GM04504 (cell line): ENCODE data around the gene GALP.
"Not testable (repeated sequence)": the region's sequence is repeated elsewhere in the genome, so short reads cannot be mapped to it uniquely, and the experiment has no call there.

Source experiments
- DNase-seq: peaks from one replicate; pipeline ENCODE4 v3.0.0-alpha.2; 2012; ENCODE audit warnings: low read depth

GALP gene

DNA sequence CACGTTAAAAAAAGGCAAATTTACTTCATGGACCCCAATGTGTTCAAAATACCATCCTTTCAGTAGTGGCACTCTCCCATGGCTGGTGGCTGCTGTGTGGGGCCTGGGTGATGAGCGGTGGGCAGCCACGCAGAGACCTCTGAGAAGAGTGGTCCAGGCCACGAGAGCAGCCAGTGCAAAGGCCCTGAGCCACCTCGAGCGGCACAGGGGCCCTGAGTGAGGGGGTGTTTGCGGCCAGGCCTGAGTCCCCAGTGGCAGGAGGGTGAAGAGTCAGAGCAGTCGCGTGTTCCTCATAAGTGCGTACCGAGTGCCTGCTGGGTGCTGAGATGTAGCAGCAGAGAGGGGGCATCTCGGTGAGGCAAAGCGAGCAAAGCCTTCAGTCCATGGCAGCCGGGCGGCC, 27.7 kb upstream of the GALP start:
- DNase-seq, result no peak

DNA sequence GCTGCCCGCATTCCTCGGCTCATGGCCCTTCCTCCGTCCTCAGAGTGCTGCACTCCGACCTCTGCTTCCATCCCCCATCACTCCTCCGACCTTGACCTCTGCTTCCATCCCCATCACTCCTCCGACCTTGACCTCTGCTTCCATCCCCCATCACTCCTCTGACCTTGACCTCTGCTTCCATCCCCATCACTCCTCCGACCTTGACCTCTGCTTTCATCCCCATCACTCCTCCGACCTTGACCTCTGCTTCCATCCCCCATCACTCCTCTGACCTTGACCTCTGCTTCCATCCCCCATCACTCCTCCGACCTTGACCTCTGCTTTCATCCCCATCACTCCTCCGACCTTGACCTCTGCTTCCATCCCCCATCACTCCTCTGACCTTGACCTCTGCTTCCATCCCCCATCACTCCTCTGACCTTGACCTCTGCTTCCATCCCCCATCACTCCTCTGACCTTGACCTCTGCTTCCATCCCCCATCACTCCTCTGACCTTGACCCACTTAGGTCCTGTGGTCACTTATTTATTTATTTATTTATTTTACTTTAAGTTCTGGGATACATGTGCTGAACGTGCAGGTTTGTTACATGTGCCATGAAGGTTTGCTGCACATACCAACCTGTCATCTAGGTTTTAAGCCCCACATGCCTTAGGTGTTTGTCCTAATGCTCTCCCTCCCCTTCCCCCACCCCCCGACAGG, 26.7 kb upstream of the GALP start:
- DNase-seq, result not testable (repeated sequence)

DNA sequence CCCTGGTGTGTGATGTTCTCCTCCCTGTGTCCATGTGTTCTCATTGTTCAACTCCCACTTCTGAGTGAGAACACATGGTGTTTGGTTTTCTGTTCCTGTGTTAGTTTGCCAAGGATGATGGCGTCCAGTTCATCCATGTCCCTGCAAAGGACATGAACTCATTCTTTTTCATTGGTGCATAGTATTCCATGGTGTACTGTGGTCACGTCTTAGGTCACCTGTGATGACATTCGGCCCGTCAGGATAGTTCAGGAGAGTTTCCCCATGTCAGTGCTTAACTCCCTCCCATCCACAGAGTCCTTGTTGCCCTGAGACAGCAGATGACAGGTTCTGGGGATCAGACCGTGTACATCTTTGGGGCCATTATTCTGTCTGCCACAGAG, 26.2 kb upstream of the GALP start:
- DNase-seq, result no peak

DNA sequence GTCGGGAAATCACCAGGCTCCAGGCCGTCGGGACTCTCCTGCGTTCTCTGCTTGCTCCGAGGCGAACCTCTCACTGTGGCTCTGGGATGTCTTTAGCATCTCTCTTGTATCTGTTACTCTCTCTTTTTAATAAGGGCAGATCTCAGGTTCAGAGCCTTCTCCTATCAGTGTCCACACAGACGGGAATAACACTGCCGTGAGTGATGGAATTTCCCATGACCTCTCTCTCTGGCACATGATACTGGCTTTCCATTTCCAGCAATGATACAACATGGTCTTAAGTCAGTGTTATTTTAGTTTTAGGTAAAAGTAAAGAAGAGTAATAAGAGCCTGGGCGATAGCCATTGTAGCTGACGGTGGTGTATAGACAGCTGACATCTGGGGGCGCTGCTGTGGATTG, 25.4 kb upstream of the GALP start:
- DNase-seq, result no peak

DNA sequence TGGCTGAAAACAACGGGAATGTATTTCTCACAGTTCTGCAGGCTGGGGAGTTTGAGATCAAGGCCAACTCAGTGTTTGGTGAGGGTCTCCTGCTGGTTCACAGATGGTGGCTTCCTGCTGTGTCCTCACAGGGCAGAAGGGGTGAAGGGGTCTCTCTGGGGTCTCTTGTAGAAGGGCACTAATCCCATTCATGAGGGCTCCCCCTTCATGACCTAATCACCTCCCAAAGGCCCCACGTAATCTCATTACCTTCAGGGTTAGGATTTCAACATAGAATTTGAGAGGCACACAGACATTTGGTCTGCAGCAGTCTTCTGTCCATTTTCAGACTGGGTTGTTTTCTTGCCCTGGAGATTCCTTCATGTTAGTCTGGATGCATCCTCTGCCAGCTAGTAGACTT, 23.2 kb upstream of the GALP start:
- no peak for DNase-seq

DNA sequence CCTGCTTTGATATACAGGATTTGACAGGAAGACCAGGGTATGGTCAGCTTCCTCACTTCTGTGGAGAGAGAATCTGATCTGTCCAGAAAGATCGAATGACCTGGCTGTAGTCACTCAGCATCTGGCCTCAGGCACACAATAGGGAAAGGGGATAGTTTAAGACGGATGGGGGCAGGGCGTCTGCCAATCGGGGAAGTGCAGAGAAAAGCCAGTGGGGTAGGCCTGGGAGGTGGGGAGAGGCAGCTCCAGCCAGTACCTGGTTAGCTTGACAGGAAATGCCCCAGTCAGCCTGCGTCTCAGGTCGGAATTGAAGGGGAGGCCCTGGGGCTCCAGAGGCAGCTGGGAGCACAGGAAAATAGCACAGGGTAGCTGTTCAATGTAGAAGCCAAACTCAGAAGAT, 22.3 kb upstream of the GALP start:
- no peak for DNase-seq

DNA sequence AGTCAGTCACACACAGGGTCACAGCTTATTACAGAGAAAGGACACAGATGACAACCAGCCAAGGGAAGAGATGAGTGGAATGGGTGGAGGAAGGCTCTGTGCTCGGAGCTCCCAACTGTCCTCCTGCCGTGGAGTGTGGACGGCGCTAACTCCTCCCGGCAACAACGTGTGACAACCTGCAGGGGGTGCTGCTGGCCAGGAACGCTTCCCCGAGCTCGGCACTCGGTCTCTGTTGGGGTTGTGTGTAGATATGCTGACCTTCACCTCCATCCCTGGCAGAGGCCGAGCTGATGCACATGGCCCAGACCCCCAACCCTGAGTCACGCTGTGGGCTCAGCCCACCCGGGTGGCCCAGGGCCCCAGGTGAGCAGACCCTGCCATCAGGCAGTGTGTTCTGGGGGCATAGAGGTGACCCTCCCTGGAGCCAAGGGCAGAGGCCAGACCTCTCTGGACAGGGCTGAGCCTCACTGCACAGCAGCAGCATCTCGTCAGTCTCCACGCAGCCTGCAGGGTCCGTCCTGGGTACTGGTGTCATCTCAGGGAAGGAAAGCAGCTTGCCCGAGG, 20.6 kb upstream of the GALP start:
- DNase-seq, result no peak

DNA sequence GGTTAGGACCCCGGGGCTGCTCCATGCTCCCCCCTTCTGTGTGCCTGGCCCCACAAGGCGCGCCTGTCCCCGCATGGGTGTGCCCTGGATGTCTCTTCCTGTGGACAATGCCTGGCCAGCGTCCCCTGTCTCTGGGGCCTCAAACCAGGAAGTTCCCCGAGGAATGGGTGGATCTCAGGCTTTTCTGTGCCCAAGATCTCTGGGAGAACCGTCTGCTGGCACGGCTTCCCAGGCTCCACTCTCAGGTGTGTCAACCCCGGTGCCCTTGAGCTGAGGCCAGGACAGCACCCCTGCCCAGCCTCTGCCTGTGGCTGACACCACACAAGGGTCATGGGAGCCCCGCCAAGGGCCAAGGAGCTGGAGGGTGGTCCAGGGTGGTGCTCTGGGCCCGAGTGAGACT, 19.0 kb upstream of the GALP start:
- no peak for DNase-seq

DNA sequence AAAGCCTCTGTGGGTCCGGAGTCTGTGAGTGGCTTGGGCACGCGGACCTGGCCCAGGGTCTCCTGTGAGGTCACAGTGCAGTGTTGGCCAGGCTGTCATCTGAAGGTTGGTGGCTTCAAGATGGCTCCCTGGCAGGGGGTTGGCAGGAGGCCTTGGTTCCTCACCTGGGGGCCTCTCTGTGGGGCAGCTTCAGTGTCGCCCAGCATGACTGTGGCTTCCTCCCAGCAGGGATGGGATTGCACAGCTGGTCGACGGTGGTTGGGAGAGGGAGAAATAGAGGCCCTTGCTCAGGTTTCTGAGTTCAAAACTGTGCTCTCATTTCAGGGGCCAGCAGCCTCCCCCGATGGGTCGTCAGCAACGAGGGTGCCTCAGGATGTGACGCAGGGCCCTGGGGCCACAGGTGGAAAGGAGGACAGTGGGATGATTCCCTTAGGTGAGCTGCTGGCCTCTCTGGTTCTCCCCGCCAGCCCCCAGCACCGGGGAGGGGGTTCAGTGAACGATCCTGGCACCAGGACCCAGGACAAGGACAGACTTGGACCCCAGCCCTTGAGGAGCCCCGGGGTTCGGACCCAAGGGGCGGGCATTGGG, 17.5 kb upstream of the GALP start:
- no peak for DNase-seq

DNA sequence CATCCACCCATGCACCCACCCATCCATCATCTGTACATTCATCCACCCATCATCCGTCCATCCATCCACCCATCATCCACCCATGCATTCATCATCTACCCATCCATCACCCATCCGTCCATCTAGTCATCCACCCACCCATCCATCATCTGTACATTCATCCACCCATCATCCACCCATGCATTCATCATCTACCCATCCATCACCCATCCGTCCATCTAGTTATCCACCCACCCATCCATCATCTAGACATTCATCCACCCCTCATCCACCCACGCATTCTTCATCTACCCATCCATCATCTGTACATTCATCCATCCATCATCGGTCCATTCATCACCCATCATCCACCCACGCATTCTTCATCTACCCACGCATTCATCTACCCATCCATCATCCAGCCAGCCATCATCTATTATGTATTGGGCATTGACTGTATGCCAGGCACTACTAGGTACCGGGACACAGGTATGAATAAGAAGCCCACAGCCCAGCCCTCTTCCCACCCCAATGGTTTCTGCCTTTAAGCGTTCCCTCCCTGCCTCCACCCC, 16.7 kb upstream of the GALP start:
- no peak for DNase-seq

DNA sequence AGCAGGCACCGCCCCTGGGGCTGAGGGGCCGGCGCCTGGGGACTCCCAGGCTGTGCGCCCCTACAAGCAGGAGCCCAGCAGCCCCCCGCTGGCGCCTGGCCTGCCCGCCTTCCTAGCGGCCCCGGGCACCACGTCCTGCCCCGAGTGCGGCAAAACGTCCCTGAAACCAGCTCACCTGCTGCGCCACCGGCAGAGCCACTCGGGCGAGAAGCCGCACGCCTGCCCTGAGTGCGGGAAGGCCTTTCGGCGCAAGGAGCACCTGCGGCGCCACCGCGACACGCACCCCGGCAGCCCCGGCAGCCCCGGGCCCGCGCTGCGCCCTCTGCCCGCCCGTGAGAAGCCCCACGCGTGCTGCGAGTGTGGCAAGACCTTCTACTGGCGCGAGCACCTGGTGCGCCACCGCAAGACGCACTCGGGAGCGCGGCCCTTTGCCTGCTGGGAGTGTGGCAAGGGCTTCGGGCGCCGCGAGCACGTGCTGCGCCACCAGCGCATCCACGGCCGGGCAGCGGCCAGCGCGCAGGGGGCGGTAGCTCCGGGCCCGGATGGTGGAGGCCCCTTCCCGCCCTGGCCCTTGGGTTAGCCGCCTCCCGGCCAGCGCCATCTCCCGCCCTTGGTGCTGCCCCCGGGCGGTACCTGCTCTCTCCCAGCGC, 16.1 kb upstream of the GALP start:
- no peak for DNase-seq

DNA sequence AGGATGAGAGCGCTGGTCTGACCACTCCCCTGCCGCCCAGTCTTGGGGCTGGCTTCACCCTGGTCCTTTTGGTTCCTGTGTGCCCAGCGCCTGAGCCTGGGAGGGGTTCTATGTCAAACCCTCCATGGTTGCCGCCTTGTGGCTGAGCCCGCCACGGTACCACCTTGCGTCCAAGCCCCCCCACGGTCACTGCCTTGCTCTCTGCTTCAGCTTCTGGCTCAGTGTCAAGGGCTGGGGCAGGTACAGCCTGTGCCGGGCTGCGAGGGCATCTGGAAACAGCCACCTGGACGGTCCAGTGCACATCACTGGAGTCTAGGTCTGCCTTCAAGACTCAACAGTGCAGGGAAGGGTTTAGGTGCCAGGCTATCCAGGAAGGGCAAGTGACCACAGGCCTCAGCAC, 14.3 kb upstream of the GALP start:
- DNase-seq, result no peak

DNA sequence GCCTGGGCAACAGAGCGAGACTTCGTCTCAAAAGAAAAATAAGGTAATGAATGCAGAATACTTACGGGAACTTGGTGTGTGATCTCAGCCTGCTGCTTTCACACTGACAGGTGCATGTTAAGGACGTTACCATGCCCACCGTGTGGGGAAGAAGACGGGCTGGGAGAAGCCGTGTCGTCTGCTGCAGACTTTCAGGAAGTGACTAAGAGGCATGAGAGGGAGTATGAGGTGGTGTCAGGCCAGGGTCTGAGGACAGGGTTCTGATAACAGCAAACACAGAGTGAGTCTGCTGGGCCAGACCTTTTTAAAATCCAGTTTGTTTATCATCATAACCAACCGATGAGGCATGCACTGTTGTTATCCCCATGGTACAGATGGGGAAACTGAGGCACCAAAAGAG, 13.6 kb upstream of the GALP start:
- DNase-seq, result no peak

DNA sequence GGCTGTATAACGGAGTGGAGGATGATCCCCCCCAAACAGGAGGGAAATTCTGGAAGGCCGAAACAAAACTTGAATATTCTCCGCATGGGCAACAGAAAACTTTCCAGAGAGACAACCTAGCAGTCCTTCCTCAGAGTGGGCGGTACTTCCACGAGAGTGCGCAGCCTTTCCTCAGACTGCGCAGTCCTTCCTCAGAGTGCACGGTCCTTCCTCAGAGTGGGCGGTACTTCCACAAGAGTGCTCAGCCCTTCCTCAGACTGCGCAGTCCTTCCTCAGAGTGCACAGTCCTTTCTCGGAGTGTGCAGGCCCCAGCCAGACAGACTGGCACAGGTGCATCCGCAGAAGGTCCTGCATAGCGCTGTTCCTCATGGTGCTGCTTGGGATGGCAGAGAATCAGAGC, 12.7 kb upstream of the GALP start:
- no peak for DNase-seq

DNA sequence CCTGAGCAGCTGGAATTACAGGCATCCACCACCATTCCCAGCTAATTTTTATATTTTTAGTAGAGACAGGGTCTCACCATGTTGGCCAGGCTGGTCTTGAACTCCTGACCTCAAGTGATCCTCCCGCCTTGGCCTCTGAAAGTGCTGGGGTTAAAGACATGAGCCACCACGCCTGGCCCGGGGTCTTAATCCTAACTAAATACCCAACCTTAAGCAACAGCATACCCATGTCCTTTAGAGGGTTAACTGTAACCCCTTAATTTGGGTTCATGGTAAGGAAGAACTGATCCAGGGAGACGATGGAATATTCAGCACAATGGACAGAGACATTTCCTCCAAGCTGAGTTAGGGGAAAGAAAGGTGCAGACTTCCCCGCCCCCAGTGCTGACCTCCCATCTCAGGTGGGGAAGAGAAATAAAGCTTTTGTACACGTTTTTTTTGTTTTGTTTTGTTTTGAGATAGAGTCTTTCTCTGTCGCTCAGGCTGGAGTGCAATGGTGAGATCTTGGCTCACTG, 8.7 kb upstream of the GALP start:
- DNase-seq, result no peak

DNA sequence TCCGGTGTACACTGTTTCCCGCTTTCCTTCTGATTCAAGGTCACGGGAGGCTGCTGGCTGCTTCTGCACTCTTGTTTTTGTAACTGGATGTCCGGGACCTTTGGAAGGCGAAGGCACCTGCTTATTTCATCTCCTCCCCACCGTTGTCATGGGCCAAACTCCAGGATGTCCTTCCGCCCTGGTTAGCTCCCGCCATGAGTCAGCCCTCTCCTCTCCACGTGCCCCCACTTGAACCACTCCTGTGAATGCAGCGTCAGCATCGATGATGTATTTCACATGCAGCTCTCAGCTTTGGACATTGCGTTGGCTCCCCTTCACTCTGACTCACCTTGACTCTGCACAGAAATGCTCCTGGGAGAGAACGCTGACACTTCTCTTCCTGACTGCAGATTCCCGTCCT, 5.5 kb upstream of the GALP start:
- DNase-seq, result no peak

DNA sequence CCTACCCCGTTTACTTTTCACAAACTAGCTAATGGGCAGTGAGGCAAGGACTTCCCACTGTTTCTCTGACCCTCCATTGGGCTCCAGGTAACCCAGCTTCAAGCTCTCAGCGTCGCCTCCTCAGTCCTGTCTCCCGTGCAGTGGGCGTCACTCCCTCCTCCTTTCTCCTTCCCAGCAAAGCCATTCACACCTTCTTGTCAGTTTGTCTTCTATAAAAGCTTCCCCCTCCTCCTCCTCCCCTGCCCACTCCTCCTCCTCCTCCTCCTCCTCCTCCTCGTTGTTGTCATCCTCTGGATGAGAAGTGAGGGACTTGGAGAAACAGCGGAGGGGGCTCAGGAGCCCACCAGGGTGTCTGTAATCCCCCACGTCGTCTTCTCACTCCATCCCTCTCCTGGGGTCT, 1.7 kb upstream of the GALP start:
- DNase-seq, result no peak

DNA sequence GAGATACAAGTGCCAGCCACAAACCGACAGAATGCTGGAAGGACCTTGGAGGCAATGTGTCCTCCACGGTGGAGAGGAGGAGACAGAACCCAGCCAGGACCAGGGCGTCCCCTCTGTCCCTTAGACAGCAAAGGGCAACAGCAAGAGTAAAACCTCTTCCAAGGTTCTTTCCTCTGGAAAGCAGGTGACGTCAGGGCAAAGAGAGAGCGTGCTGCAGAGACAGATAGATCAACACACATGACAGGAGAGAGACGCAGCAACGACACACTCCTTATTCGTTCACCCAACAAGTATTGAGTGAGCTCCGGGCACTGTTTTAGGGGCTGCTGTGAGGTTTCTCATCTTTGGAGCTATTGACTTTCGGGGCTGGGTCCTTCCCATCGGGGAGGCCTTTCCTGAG, 1.3 kb upstream of the GALP start:
- DNase-seq, result no peak

DNA sequence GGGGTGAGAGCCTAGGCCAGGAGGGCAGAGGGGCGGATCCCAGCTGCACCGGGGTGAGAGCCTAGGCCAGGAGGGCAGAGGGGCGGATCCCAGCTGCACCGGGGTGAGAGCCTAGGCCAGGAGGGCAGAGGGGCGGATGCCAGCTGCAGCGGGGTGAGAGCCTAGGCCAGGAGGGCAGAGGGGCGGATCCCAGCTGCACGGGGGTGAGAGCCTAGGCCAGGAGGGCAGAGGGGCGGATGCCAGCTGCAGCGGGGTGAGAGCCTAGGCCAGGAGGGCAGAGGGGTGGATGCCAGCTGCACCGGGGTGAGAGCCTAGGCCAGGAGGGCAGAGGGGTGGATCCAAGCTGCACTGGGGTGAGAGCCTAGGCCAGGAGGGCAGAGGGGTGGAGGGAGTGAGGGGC, 502 bp downstream of the GALP start:
- not testable (repeated sequence) for DNase-seq

DNA sequence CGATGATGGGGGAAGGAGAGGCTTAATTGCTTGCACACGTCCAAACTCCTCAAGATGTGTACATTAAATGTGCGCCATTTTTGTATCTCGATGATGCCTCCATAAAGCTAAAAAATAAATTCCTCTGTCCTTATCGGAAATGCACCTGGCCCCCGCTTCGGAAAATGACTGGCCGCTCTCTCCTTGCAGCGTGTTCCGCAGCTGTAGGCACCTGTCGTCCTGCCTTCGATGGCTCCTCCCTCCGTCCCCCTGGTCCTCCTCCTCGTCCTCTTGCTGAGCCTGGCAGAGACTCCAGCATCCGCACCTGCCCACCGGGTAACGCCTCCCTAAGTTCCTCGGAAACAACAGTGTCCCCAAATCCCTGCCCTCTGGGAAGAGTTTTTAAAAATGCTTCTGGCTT, 1.1 kb downstream of the GALP start:
- DNase-seq, result no peak

DNA sequence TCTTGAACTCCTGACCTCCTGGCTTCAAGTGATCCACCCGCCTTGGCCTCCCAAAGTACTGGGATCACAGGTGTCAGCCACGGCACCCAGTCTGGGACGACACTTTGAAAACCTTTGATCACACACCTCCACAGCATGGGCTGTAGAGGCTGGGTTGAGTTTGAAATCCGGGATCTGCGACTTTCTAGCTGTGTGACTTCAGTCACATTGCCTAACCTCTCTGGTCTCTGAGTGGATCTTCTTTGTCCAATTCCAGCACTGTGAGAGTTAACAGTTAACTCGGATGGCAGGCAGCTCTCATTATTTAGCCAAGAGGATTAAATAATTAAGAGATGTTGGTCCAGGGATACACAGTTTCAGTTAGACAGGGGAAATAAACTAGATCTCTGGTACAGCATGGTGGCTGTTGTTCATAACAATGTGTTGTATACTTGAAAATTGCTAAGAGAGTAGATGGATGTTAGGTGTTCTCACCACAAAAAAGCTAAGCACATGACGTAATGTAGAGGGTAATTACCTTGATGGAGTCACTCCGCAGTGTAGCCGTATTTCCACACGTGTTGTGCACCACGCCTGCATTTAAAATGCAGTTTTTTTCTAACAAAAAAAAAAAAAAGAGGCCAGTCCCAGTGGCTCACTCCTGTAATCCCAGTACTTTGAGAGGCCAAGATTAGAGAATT, 1.9 kb downstream of the GALP start:
- no peak for DNase-seq

DNA sequence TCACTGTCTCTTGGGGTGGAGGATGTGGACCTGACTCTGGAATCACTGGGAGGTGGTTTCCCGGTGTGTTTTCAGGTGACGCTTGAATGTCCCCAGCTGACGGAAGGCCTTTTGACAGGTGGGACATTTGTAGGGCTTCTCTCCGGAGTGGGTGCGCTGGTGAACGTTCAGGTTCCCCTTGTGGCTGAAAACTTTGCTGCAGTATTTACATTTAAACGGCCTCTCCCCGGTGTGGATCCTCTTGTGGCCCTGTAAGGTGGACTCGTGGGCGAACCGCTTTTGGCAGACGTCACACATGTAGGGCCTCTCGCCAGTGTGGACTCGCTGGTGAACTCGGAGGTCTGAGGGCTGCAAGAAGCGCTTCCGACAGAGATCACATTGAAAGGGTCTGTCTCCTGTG, 14.0 kb downstream of the GALP start:
- DNase-seq, result no peak
